ENCODE data around the gene UBE3A. TPM values are rescaled to one million over a fixed set of nuclear protein-coding genes. Genes with fewer than 3 reads are reported as not detected.

UBE3A gene
- total and polyA plus RNA-seq, 10 of the 15 experiments (the other 5 are each of a cell fraction or from before 2014, with no cell fraction given): 29.4 to 82.9 (median 58.7) TPM

- TF ChIP-seq ZBTB4 (CRISPR knock-in tag; IDR thresholded peaks at IDR 0.05): no peak
Measured at GRCh38 chr15:25394898-25395297, 43.9 kb downstream of the UBE3A start (continued).

DNA sequence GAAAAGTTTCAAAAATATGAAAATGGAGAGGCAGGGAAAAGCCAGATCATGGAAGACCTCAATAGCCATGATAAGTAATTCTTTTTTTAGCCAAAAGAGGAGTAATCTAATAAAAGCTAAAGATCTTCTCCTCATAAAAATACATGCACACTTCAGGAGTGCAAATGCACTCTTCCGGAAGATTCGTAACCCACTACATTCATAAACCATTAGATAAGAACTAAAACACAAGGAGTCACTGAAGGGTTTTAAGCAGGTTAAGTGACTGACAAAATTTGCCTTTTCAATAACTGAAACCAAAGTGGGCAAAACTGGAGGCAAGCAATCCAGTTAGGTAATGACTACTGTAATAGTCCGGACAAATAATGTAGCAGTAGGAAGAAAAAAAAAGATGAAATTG is 46.0 kb downstream of the UBE3A start:
- no peak overlapping the region for H2AFZ ChIP-seq (ENCODE audit: control insufficient read depth, low read depth, low read length)
- FAIRE-seq: no peak
- no peak for DNase-seq (ENCODE audit: low read depth, low spot score)
- H3K9ac ChIP-seq (ENCODE audit: control insufficient read depth, insufficient read depth, low read length): no peak overlapping the region
- no peaks in the 10 kb centered on the region for H4K20me1 ChIP-seq (ENCODE audit: control insufficient read depth, insufficient read depth)
- no peak overlapping the region for H3K4me3 ChIP-seq
- in situ Hi-C loops (cut with MboI) (no loop called here), intact Hi-C loops (cut with micrococcal nuclease; ENCODE audit: unreplicated experiment) (no loop called here)
- peaks cover 1 to 9% of the 10 kb centered on the region in 2 experiments; a peak in 3 of 4 replicates for H3K36me3 ChIP-seq (ENCODE audit: control insufficient read depth in 2 of 2, insufficient read depth in 2 of 2, low read length in 1 of 2)
- POLR2A ChIA-PET: interaction anchor here (0.7 to 1.3 kb wide), 2 partner anchors 14 to 21 kb away, joined by 3 read pairs; no protein-coding TSS in a partner anchor
- RAD21 ChIA-PET (ENCODE audit: unreplicated experiment): no interaction called here
- H3K27ac ChIP-seq (ENCODE audit: control insufficient read depth, insufficient read depth): no peak overlapping the region
- BruUV-seq (replicated peaks): no TSS peak
- CTCF ChIA-PET: no interaction called here
- SMC1A ChIA-PET (ENCODE audit: uncharacterized antibody, unreplicated experiment): no interaction called here
- no peaks in the 10 kb centered on the region for H3K4me1 ChIP-seq (ENCODE audit: control insufficient read depth, insufficient read depth, low read length)
- no peak for ATAC-seq
- H3K79me2 ChIP-seq (ENCODE audit: control insufficient read depth, insufficient read depth, low read length): no peaks in the 10 kb centered on the region
- no peaks in the 10 kb centered on the region for H3K27me3 ChIP-seq (replicated peaks in 1 of 2; ENCODE audit: control insufficient read depth in 2 of 2, insufficient read depth in 2 of 2, low read length in 1 of 2)
- H3K4me2 ChIP-seq (ENCODE audit: control insufficient read depth, insufficient read depth): no peak overlapping the region
- WGBS (ENCODE audit: insufficient coverage, insufficient replicate concordance, low lambda C conversion rate, missing lambda C conversion rate): 82% methylated on average over 3 of the region's 3 CpGs
- H3K9me3 ChIP-seq (replicated peaks; ENCODE audit: control insufficient read depth, insufficient read depth, low read length): no peaks in the 10 kb centered on the region; the same call in 1 of the 3 replicates
- TF ChIP-seq LARP7 (IDR thresholded peaks at IDR 0.05): no peak
- no peak for TF ChIP-seq HSF1 (IDR thresholded peaks at IDR 0.05; ENCODE audit: low read depth, low read length)
- no peak for TF ChIP-seq BCL3 (IDR thresholded peaks at IDR 0.05; ENCODE audit: borderline replicate concordance, insufficient read depth, low read depth, low read length, poor library complexity, severe bottlenecking)
- TF ChIP-seq, protein P1, sequence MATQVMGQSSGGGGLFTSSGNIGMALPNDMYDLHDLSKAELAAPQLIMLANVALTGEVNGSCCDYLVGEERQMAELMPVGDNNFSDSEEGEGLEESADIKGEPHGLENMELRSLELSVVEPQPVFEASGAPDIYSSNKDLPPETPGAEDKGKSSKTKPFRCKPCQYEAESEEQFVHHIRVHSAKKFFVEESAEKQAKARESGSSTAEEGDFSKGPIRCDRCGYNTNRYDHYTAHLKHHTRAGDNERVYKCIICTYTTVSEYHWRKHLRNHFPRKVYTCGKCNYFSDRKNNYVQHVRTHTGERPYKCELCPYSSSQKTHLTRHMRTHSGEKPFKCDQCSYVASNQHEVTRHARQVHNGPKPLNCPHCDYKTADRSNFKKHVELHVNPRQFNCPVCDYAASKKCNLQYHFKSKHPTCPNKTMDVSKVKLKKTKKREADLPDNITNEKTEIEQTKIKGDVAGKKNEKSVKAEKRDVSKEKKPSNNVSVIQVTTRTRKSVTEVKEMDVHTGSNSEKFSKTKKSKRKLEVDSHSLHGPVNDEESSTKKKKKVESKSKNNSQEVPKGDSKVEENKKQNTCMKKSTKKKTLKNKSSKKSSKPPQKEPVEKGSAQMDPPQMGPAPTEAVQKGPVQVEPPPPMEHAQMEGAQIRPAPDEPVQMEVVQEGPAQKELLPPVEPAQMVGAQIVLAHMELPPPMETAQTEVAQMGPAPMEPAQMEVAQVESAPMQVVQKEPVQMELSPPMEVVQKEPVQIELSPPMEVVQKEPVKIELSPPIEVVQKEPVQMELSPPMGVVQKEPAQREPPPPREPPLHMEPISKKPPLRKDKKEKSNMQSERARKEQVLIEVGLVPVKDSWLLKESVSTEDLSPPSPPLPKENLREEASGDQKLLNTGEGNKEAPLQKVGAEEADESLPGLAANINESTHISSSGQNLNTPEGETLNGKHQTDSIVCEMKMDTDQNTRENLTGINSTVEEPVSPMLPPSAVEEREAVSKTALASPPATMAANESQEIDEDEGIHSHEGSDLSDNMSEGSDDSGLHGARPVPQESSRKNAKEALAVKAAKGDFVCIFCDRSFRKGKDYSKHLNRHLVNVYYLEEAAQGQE (IDR thresholded peaks at IDR 0.05; ENCODE audit: low read depth, low read length): no peak
- TF ChIP-seq ZNF384 (IDR thresholded peaks at IDR 0.05; ENCODE audit: borderline replicate concordance, low read depth, low read length): no peak
- TF ChIP-seq MEF2A (IDR thresholded peaks at IDR 0.05; ENCODE audit: insufficient read depth, low read depth, low read length): no peak
- no peak for TF ChIP-seq CHD1 (IDR thresholded peaks at IDR 0.05; ENCODE audit: low read depth, low read length)
- no peak for TF ChIP-seq HCFC1 (IDR thresholded peaks at IDR 0.05; ENCODE audit: low read length)
- no peak for TF ChIP-seq POLR2A (IDR thresholded peaks at IDR 0.05; ENCODE audit: low read depth, low read length)
- no peak for TF ChIP-seq GABPA (IDR thresholded peaks at IDR 0.05; ENCODE audit: low read depth)
- no peak for TF ChIP-seq TARDBP (IDR thresholded peaks at IDR 0.05; ENCODE audit: borderline replicate concordance)
- TF ChIP-seq SMAD1 (IDR thresholded peaks at IDR 0.05; ENCODE audit: low read depth, partially characterized antibody): no peak

Measured in GM12878 (cell line).